A549 (cell line): Measurements from ENCODE around the gene RAG2. TPM values are rescaled to one million over a fixed set of nuclear protein-coding genes. Genes with fewer than 3 reads are reported as not detected.

Experiments used
- ATAC-seq, 2 experiments: fragments of 200-7000 bp in 1 of 2; fragments of >200 bp in 1 of 2; cut with Nextera tagmentation in 1 of 2; cut with Tn5 transposase in 1 of 2; 3 replicates each; pipeline versions ENCODE4 v1.8.0 to v1.9.1; 2018 to 2020; ENCODE audit warnings: mild to moderate bottlenecking in 1 of 2, moderate library complexity in 1 of 2
- CTCF ChIA-PET: fragments of 300-600 bp; sonication (Branson Sonifier 250); formaldehyde crosslinking; extraction: SDS; loops from one replicate; lab custom pipeline; 2021; ENCODE audit warnings: antibody characterized with exemption, inconsistent platforms; lab: Yijun Ruan, JAX
- POLR2A ChIA-PET: fragments of 350-600 bp; formaldehyde crosslinking; extraction: SDS; loops from one replicate; lab custom pipeline; 2021; ENCODE audit warnings: antibody characterized with exemption, inconsistent platforms; lab: Yijun Ruan, JAX
- DNase-seq, 2 experiments: peaks; one replicate each; pipeline versions ENCODE4 v3.0.0 to v3.0.0-alpha.2; 2011 to 2016; ENCODE audit warnings: low read depth in 1 of 2, low spot score in 1 of 2
- FAIRE-seq: peaks from 2 replicates; lab custom pipeline; 2011; peaks lifted over from hg19 to GRCh38; lab: Jason Lieb, UNC
- H3K27ac ChIP-seq, 2 experiments: fragments of >200 bp; sonication (Bioruptor Twin); formaldehyde crosslinking; 3 replicates each; pipeline ENCODE4 v1.5.1; 2016 to 2017
- H3K4me1 ChIP-seq: fragments of >200 bp; sonication (Bioruptor Twin); formaldehyde crosslinking; 3 replicates; pipeline ENCODE4 v1.6.1; 2016
- H3K4me2 ChIP-seq: fragments of >200 bp; sonication (Bioruptor Twin); formaldehyde crosslinking; 3 replicates; pipeline ENCODE4 v1.6.1; 2016
- H3K4me3 ChIP-seq: fragments of >200 bp; sonication (Bioruptor Twin); formaldehyde crosslinking; 3 replicates; pipeline ENCODE4 v1.5.1; 2016
- H3K9me3 ChIP-seq: fragments of >200 bp; sonication (Bioruptor Twin); formaldehyde crosslinking; 3 replicates; pipeline ENCODE4 v1.6.1; 2016
- BHLHE40 ChIP-seq: IDR thresholded peaks from 2 replicates; pipeline ENCODE4 v1.6.1; 2012; ENCODE audit warnings: low read depth, low read length, inconsistent platforms
- CBX2 ChIP-seq: fragments of 200-600 bp; sonication (generic); IDR thresholded peaks from 2 replicates; pipeline ENCODE4 v1.6.1; 2016; ENCODE audit warnings: low read depth, mild to moderate bottlenecking, borderline replicate concordance
- CBX8 ChIP-seq: fragments of 200-600 bp; sonication (generic); IDR thresholded peaks from 2 replicates; pipeline ENCODE4 v1.6.1; 2016
- CHD4 ChIP-seq: fragments of 200-600 bp; sonication (generic); IDR thresholded peaks from 2 replicates; pipeline ENCODE4 v1.6.1; 2016; ENCODE audit warnings: antibody characterized with exemption, mild to moderate bottlenecking, borderline replicate concordance
- EHF ChIP-seq: fragments of 250-450 bp; sonication (Bioruptor Pico); IDR thresholded peaks from 2 replicates; pipeline ENCODE4 v1.5.0; 2020; ENCODE audit warnings: mild to moderate bottlenecking
- ELK1 ChIP-seq: fragments of 150-350 bp; IDR thresholded peaks from 2 replicates; pipeline ENCODE4 v1.6.1; 2014; ENCODE audit warnings: low read depth, mild to moderate bottlenecking, low read length
- ESRRA ChIP-seq: fragments of 150-350 bp; IDR thresholded peaks from 2 replicates; pipeline ENCODE4 v1.6.1; 2014; ENCODE audit warnings: mild to moderate bottlenecking, low read length, borderline replicate concordance
- FOSB ChIP-seq: fragments of 250-450 bp; sonication (Bioruptor Pico); IDR thresholded peaks from 2 replicates; pipeline ENCODE4 v1.5.0; 2020; ENCODE audit warnings: mild to moderate bottlenecking, moderate library complexity
- FOSL2 ChIP-seq, 2 experiments: fragments of 450-650 bp in 1 of 2; fragments of >200 bp in 1 of 2; sonication (Bioruptor Twin) in 1 of 2; formaldehyde crosslinking; IDR thresholded peaks; 2 replicates each; pipeline versions ENCODE4 v1.5.0 to v1.6.1; 2016 to 2020; ENCODE audit warnings: mild to moderate bottlenecking in 1 of 2, moderate library complexity in 1 of 2
- HEYL ChIP-seq: fragments of 250-450 bp; sonication (Bioruptor Pico); IDR thresholded peaks from 2 replicates; pipeline ENCODE4 v1.8.0; 2021; ENCODE audit warnings: mild to moderate bottlenecking, moderate library complexity
- HOXB13 ChIP-seq: fragments of 250-450 bp; sonication (Bioruptor Pico); IDR thresholded peaks from 2 replicates; pipeline ENCODE4 v1.5.0; 2020; ENCODE audit warnings: low read depth, mild to moderate bottlenecking, moderate library complexity
- JUNB ChIP-seq: fragments of >200 bp; sonication (Bioruptor Twin); formaldehyde crosslinking; IDR thresholded peaks from 2 replicates; pipeline ENCODE4 v1.6.1; 2016
- KDM5A ChIP-seq: fragments of 200-600 bp; sonication (generic); IDR thresholded peaks from 2 replicates; pipeline ENCODE4 v1.6.1; 2016; ENCODE audit warnings: antibody characterized with exemption, mild to moderate bottlenecking
- NFE2L2 ChIP-seq: fragments of 150-350 bp; conservative IDR thresholded peaks from 2 replicates; pipeline ENCODE4 v1.6.1; 2014; ENCODE audit warnings: low read length
- NR3C1 ChIP-seq: fragments of >200 bp; sonication (Bioruptor Twin); formaldehyde crosslinking; IDR thresholded peaks from 3 replicates; pipeline ENCODE4 v1.6.1; 2017
- PHF8 ChIP-seq: fragments of 200-600 bp; sonication (generic); IDR thresholded peaks from 2 replicates; pipeline ENCODE4 v1.6.1; 2016; ENCODE audit warnings: low read depth, mild to moderate bottlenecking, antibody characterized with exemption, moderate library complexity, borderline replicate concordance
- POLR2AphosphoS2 ChIP-seq: conservative IDR thresholded peaks from 2 replicates; pipeline ENCODE4 v1.6.1; 2012; ENCODE audit warnings: low read length, improper control_type of control experiment, inconsistent platforms
- RAD21 ChIP-seq, 2 experiments: fragments of >200 bp in 1 of 2; sonication (Bioruptor Twin) in 1 of 2; formaldehyde crosslinking in 1 of 2; IDR thresholded peaks in 1 of 2; conservative IDR thresholded peaks in 1 of 2; 2 replicates in 1 of 2; 3 replicates in 1 of 2; pipeline ENCODE4 v1.6.1; 2012 to 2018; ENCODE audit warnings: inconsistent platforms in 1 of 2
- RCOR1 ChIP-seq: fragments of 150-350 bp; IDR thresholded peaks from 2 replicates; pipeline ENCODE4 v1.6.1; 2014; ENCODE audit warnings: antibody characterized with exemption, low read length, low read depth
- REST ChIP-seq: fragments of 200-600 bp; sonication (generic); IDR thresholded peaks from 2 replicates; pipeline ENCODE4 v1.6.1; 2016; ENCODE audit warnings: antibody characterized with exemption, mild to moderate bottlenecking, moderate library complexity
- RNF2 ChIP-seq: fragments of 200-600 bp; sonication (generic); IDR thresholded peaks from 2 replicates; pipeline ENCODE4 v1.6.1; 2016; ENCODE audit warnings: low read depth, mild to moderate bottlenecking, antibody characterized with exemption, moderate library complexity, borderline replicate concordance
- SMC3 ChIP-seq: fragments of >200 bp; sonication (Bioruptor Twin); formaldehyde crosslinking; IDR thresholded peaks from 3 replicates; pipeline ENCODE4 v1.6.1; 2018; ENCODE audit warnings: inconsistent platforms
- SREBF2 ChIP-seq: fragments of 450-650 bp; IDR thresholded peaks from 2 replicates; pipeline ENCODE4 v1.6.1; 2014; ENCODE audit warnings: mild to moderate bottlenecking, moderate library complexity
- TFCP2L1 ChIP-seq: fragments of 250-450 bp; sonication (Bioruptor Pico); IDR thresholded peaks from 2 replicates; pipeline ENCODE4 v1.5.0; 2021; ENCODE audit warnings: mild to moderate bottlenecking
- TP53 ChIP-seq: fragments of 250-450 bp; sonication (Bioruptor Pico); IDR thresholded peaks from 2 replicates; pipeline ENCODE4 v1.5.0; 2021; ENCODE audit warnings: mild to moderate bottlenecking, moderate library complexity
- USF2 ChIP-seq: fragments of 450-650 bp; IDR thresholded peaks from 2 replicates; pipeline ENCODE4 v1.6.1; 2014; ENCODE audit warnings: antibody characterized with exemption
- ZC3H11A ChIP-seq: fragments of 450-650 bp; IDR thresholded peaks from 2 replicates; pipeline ENCODE4 v1.6.1; 2014; ENCODE audit warnings: antibody characterized with exemption, mild to moderate bottlenecking
- WGBS: methylation state at CpG from one replicate; pipeline ENCODE4 v1.1.6; 2017; ENCODE audit errors: missing lambda C conversion rate; 5-methylcytosine and 5-hydroxymethylcytosine counted together
- polyA plus RNA-seq, 4 experiments: library from polyadenylated mRNA; depleted of rRNA in 3 of 4; stranded (reverse); fragments of >200 nt; fragmentation: RNase III in 1 of 4; extraction: RNeasy Plus Mini Kit Qiagen cat#74134 plus additional on column Dnase treatment in 1 of 4; gene quantifications; 2 replicates in 3 of 4; 3 replicates in 1 of 4; pipeline ENCODE4 v1.2.3, GENCODE V29; 2011 to 2017

Gene RAG2
- polyA plus RNA-seq, 2 of the 4 experiments (the other 2 are of a cell fraction): not detected

DNA sequence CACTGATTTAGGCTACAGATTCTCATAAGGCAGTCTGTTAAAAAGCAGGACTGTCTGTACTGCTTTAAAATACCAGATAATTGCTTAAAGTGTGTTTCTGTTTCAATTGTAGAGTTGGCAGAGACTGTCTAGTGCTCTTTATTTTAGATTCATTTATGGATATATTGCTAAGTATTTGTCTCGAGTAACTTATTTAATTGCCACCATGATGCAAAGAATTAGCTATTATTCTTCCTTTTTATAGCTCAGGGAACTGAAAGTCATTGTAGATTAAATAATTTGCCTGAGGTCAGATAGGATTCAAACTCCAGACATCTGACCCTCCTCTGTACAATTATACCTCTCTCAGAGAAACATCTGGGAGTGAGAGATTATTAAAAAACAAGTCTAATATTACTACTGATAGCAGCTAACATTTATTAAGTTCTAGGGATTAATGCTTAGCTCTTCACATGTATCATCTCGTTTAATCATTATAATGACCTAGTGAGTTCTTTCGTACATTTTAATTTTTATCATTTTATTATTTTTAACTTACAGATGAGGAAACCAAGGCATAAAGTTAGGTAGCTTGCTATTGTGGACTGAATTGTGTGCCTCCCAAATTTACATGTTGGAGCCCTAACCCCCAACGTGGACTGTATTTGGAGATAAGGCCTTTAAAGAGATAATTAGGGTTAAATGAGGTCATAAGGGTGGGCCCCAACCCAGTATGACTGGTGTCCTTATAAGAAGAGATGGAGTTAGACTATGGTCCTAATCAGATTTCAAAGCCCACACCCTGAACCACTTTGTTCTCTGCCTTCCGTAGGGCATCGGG is 19.7 kb upstream of the RAG2 start:
- Histone ChIP-seq H3K27ac (no peak overlapping the region), H3K4me3 (no peak overlapping the region), H3K4me2 (no peak overlapping the region), H3K4me1 (no peaks in the 10 kb centered on the region), H3K9me3 (no peaks in the 10 kb centered on the region)
- ATAC-seq: no peak
- 67% methylated on average over 6 of the region's 6 CpGs for WGBS
- no peak for FAIRE-seq
- POLR2A ChIA-PET: no interaction called here
- no peak for TF ChIP-seq CBX2
- no peak for TF ChIP-seq CHD4
- TF ChIP-seq FOSB (CRISPR knock-in tag): no peak
- TF ChIP-seq TP53: no peak
- no peak for TF ChIP-seq CBX8
- TF ChIP-seq BHLHE40: no peak
- CTCF ChIA-PET: interaction anchor here (1.0 kb wide), 2 partner anchors 35 to 129 kb away, joined by 3 read pairs; no protein-coding TSS in a partner anchor
- DNase-seq: no peak

GRCh38 chr11:36615826-36616225 is 17.8 kb upstream of the RAG2 start:
- no peak for FAIRE-seq
- Histone ChIP-seq H3K4me3 (no peak overlapping the region), H3K4me1 (no peaks in the 10 kb centered on the region), H3K27ac (no peak overlapping the region), H3K4me2 (no peak overlapping the region), H3K9me3 (no peaks in the 10 kb centered on the region)
- POLR2A ChIA-PET: no interaction called here
- CTCF ChIA-PET: no interaction called here
- ATAC-seq: no peak
- 91% methylated on average over 3 of the region's 3 CpGs for WGBS
- TF ChIP-seq KDM5A (no peak), JUNB (no peak), BHLHE40 (no peak), RCOR1 (no peak), SMC3 (no peak), RAD21 (conservative IDR thresholded peaks at IDR 0.05 in 1 of 2, IDR thresholded peaks at IDR 0.05 in 1 of 2) (no peak), EHF (CRISPR knock-in tag) (no peak), PHF8 (no peak), ESRRA (no peak), REST (no peak), ZC3H11A (no peak), HEYL (CRISPR knock-in tag) (no peak), CBX8 (no peak), FOSL2 (IDR thresholded peaks at IDR 0.05) (no peak), FOSL2 (CRISPR knock-in tag; IDR thresholded peaks at IDR 0.05) (no peak), NR3C1 (no peak), HOXB13 (CRISPR knock-in tag) (no peak)
- DNase-seq: no peak

GRCh38 chr11:36609383-36609782 is 11.3 kb upstream of the RAG2 start:
- no peak for ATAC-seq
- no peak for FAIRE-seq
- H3K4me3 ChIP-seq: no peak overlapping the region
- H3K9me3 ChIP-seq: no peaks in the 10 kb centered on the region
- no peak for DNase-seq
- H3K27ac ChIP-seq: no peak overlapping the region
- no peak for TF ChIP-seq RCOR1
- TF ChIP-seq SREBF2: no peak
- TF ChIP-seq RNF2: no peak
- TF ChIP-seq SMC3: no peak
- no peak for TF ChIP-seq KDM5A
- no peak for TF ChIP-seq NFE2L2
- no peak for TF ChIP-seq ELK1
- no peak for TF ChIP-seq NR3C1
- no peak for TF ChIP-seq USF2
- TF ChIP-seq TFCP2L1 (CRISPR knock-in tag): no peak
- TF ChIP-seq POLR2AphosphoS2: no peak
- ChIA-PET CTCF (interaction anchor here (0.8 to 1.6 kb wide), 5 partner anchors 11 to 137 kb away, joined by 3 to 5 read pairs (median 3); no protein-coding TSS in a partner anchor), POLR2A (no interaction called here)
- no peaks in the 10 kb centered on the region for H3K4me1 ChIP-seq
- no peak overlapping the region for H3K4me2 ChIP-seq
- WGBS: 3% methylated on average over 2 of the region's 2 CpGs
